Activated naive CD4-positive, alpha-beta T cell treated with anti-CD3 and anti-CD28 coated beads, Interleukin-2, amount 50 U/mL, for 16 hours (primary cell): ENCODE results near the gene RTCA.
"Not testable (repeated sequence)": the region's sequence is repeated elsewhere in the genome, so short reads cannot be mapped to it uniquely, and the experiment has no call there.

Source experiments
- DNase-seq: peaks from one replicate; pipeline ENCODE4 v3.0.0-alpha.2; 2020

RTCA gene

GRCh38 chr1:100261686-100262085 lies 4.3 kb upstream of the RTCA start:
- DNase-seq, result no peak

- not testable (repeated sequence) for DNase-seq
Measured at GRCh38 chr1:100264081-100264480, 1.9 kb upstream of the RTCA start.

GRCh38 chr1:100265562-100265930 lies 470 bp upstream of the RTCA start:
- DNase-seq, result peak; percentile 11

- no peak for DNase-seq
Measured at GRCh38 chr1:100266741-100267140, 725 bp downstream of the RTCA start.

GRCh38 chr1:100267284-100267683 lies 1.3 kb downstream of the RTCA start:
- DNase-seq, result no peak

- no peak for DNase-seq
Measured at GRCh38 chr1:100268202-100268601, 2.2 kb downstream of the RTCA start.

- peak; percentile 20 for DNase-seq
Measured at GRCh38 chr1:100277866-100278265, 11.8 kb downstream of the RTCA start.

GRCh38 chr1:100279358-100279923 lies 13.4 kb downstream of the RTCA start:
- no peak for DNase-seq

- DNase-seq, result no peak
Measured at GRCh38 chr1:100279954-100280682, 14.1 kb downstream of the RTCA start.

GRCh38 chr1:100284591-100284990 lies 18.6 kb downstream of the RTCA start:
- no peak for DNase-seq

- no peak for DNase-seq
Measured at GRCh38 chr1:100287162-100287561, 21.1 kb downstream of the RTCA start.

GRCh38 chr1:100290291-100290690 lies 24.3 kb downstream of the RTCA start:
- no peak for DNase-seq

- DNase-seq, result no peak
Measured at GRCh38 chr1:100292711-100293110, 26.7 kb downstream of the RTCA start.

- DNase-seq, result no peak
Measured at GRCh38 chr1:100296140-100296539, 30.1 kb downstream of the RTCA start.

GRCh38 chr1:100296997-100297396 lies 31.0 kb downstream of the RTCA start:
- not testable (repeated sequence) for DNase-seq

GRCh38 chr1:100298512-100298911 lies 32.5 kb downstream of the RTCA start:
- DNase-seq, result no peak

GRCh38 chr1:100299521-100300222 lies 33.7 kb downstream of the RTCA start:
- DNase-seq, result no peak

GRCh38 chr1:100300691-100301090 lies 34.7 kb downstream of the RTCA start:
- DNase-seq, result no peak

GRCh38 chr1:100302739-100303138 lies 36.7 kb downstream of the RTCA start:
- DNase-seq, result no peak

GRCh38 chr1:100304227-100304626 lies 38.2 kb downstream of the RTCA start:
- DNase-seq, result no peak

- DNase-seq, result no peak
Measured at GRCh38 chr1:100304921-100305320, 38.9 kb downstream of the RTCA start.

- no peak for DNase-seq
Measured at GRCh38 chr1:100305954-100306353, 39.9 kb downstream of the RTCA start.

GRCh38 chr1:100306735-100307313 lies 40.8 kb downstream of the RTCA start:
- DNase-seq, result no peak

GRCh38 chr1:100308777-100309176 lies 42.8 kb downstream of the RTCA start:
- no peak for DNase-seq
